ENCODE measurements around the gene IFITM5.

The IFITM5 gene

GRCh38 chr11:266676-267439 lies 32.5 kb downstream of the IFITM5 start:
- DNase-seq (ENCODE audit: low spot score): no peak

DNA sequence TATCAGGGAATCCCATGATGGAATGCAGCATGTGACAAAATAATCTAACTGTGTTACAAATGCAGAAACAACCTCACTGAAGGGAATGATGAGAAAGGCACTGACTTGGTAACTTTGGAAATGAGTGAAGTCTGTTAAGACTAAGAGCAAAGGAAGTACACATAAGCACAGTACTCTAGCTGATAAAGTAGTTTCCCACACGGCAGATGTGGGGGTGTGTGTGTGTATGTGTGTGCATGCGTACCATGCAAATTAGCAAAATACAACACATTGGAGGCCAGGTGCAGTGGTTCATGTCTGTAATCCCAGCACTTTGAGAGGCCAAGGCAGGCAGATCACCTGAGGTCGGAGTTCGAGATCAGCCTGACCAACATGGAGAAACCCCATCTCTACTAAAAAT lies 37.7 kb downstream of the IFITM5 start:
- no peak for DNase-seq (ENCODE audit: low spot score)

- no peak for DNase-seq (ENCODE audit: low spot score)
Observed at GRCh38 chr11:259413-259812, 39.9 kb downstream of the IFITM5 start.

DNA sequence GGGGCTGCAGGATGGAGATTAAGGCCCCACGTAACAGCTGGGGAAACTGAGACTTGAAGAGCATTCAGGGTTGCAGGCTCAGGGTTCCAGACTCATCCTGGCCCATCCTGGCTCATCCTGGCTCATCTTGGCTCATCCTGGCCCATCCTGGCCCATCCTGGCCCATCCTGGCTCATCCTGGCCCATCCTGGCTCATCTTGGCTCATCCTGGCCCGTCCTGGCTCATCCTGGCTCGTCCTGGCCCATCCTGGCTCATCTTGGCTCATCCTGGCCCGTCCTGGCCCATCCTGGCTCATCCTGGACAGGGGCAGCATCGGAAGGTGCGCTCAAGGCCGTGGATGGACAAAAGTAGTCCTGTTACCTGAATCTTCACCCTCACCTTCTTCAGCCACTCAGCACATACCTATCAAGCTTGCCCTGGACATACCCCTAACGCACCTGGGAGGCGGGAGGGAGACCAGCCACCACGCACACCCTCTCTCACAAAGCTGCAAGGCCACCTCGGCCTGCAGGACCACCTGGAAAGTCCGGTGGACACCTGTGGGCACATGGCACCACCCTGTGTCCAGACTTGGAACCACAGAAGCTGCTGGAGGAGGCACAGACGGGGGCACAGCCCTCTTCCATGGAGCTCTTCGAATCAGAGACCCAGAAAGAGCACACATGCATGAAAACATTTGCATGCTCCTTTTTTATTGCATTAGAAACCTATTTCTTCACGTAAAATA lies 41.4 kb downstream of the IFITM5 start:
- no peak for DNase-seq (ENCODE audit: low spot score)

GRCh38 chr11:256952-257737 lies 42.2 kb downstream of the IFITM5 start:
- DNase-seq (ENCODE audit: low spot score): no peak

DNA sequence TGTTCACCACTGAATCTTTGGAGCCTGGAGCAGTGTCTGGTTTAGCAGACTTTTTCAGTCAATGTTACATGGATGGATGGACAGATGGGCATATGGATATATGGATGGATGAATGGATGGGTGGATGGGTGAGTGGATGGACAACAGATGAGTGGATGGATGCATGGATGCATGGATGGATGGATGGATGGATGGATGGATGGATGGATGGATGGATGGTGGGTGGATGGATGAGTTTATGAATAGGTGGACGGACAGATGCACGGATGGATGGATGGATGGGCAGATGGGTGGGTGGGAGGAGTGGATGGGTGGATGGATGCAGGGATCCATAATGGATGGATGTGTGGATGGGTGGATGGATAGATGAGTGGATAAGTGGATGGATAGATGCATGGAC lies 43.5 kb downstream of the IFITM5 start:
- DNase-seq (ENCODE audit: low spot score): no peak

- no peak for DNase-seq (ENCODE audit: low spot score)
Observed at GRCh38 chr11:255176-255575, 44.1 kb downstream of the IFITM5 start.

GRCh38 chr11:253886-254270 lies 45.4 kb downstream of the IFITM5 start:
- no peak for DNase-seq (ENCODE audit: low spot score)

DNA sequence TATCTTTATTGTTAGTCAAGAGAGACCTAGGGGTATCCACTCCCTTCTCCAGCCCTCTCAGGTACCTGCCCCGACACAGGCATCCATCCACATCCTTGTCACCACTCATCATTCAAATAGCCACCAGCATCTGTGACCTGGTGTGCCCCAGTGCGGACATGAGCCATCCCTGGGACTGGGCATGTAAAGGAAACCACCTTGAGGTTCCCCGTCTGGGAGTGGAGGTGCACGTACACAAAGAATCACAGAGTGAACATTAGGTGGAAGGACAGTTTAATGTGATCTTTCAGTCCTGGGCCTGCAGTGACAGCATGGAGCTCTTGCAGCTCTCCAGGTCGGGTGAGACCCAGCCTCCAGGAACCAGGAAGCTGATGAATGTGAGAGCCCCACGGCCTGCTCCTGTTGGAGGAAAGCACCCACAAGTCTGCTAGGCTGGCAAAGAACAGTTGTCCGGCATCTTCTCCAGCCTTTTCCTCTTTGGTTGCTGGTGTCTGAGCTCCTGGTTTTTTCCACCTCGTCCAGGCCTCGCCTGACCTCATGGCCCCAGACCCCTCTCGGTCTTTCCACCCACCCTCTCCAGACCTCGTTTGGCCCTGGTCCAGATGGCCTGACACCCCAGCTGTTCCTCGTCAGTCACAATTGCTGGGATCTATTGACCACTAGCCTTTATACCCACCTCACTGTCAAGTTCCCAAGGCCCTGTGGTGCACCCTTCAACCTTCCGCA lies 46.0 kb downstream of the IFITM5 start:
- DNase-seq (ENCODE audit: low spot score): no peak

DNA sequence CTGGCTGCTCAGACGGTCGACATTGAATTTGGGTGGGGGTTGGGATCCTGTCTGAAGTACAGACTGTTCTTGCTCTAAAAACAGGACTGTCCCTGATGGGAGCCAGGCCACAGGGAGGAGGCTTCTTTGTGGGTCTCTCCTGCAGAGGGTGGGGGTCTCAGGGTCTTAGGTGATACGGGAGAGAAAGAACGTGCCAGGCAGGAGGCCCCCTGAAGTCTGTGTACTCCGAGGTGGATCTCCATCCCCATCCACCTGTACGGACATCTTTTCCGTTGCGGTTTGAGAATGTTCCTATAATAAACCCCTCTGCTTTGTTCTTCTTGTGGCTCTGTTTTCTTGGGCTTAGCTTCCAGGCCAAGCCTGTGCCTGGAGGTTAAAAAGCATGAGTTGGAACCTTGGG lies 46.7 kb downstream of the IFITM5 start:
- DNase-seq (ENCODE audit: low spot score): no peak

GRCh38 chr11:251550-251949 lies 47.8 kb downstream of the IFITM5 start:
- no peak for DNase-seq (ENCODE audit: low spot score)

DNA sequence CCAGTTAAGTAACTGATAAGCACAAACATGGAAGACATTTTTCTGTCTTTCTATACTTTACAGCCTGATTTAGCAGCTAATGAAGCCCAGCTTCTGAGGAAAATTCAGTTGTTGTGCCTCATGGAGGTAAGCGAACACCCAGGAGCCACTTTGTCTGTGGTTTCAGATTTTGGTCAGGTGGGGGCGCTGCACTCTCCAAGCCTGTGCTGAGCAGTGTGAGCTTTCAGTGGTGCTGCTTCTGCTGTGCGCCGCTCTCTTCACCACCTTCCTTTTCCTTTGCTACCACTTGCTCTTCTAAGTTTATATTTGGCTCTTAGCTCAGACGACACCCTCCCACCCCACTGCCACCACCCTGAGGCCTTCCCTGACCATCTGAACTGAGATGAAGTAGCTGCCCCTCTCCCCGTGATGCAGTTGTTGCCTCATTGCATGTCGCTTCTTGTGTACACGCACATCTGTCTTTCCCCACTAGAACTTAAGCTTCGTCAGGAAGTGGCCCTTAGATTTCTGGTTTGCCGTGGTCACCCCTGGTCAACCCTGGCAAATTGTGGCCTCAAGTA lies 48.5 kb downstream of the IFITM5 start:
- DNase-seq (ENCODE audit: low spot score): peak; percentile 64

GRCh38 chr11:250274-250673 lies 49.1 kb downstream of the IFITM5 start:
- DNase-seq (ENCODE audit: low spot score): no peak

- DNase-seq (ENCODE audit: low spot score): no peak
Observed at GRCh38 chr11:249062-249461, 50.3 kb downstream of the IFITM5 start.

Data from HuH-7 (cell line).